Measurements from ENCODE around the gene VEZT.

GRCh38 chr12:95168746-95169145 lies 48.9 kb upstream of the VEZT start:
- TF ChIP-seq EP300 (IDR thresholded peaks at IDR 0.05; ENCODE audit: low read depth) (no peak), CTCF (IDR thresholded peaks at IDR 0.05) (no peak), POLR2A (IDR thresholded peaks at IDR 0.05) (no peak), POLR2AphosphoS5 (IDR thresholded peaks at IDR 0.05) (no peak)

All from transverse colon (tissue), 4 donors.